Transverse colon (tissue), 3 donors: Measurements from ENCODE around the gene ACE.

Source experiments
- CTCF ChIP-seq, 5 experiments: fragments of 200-600 bp in 3 of 5; fragments of 450-650 bp in 2 of 5; sonication (generic) in 3 of 5; IDR thresholded peaks; 1 replicate in 2 of 5; 2 replicates in 3 of 5; pipeline ENCODE4 v1.5.1; 2016 to 2017; ENCODE audit warnings: antibody characterized with exemption in 5 of 5, inconsistent platforms in 3 of 5, mild to moderate bottlenecking in 2 of 5, moderate library complexity in 1 of 5
- POLR2A ChIP-seq: fragments of 450-650 bp; IDR thresholded peaks from one replicate; pipeline ENCODE4 v1.6.1; 2016; ENCODE audit warnings: antibody characterized with exemption, mild to moderate bottlenecking, moderate library complexity

DNA sequence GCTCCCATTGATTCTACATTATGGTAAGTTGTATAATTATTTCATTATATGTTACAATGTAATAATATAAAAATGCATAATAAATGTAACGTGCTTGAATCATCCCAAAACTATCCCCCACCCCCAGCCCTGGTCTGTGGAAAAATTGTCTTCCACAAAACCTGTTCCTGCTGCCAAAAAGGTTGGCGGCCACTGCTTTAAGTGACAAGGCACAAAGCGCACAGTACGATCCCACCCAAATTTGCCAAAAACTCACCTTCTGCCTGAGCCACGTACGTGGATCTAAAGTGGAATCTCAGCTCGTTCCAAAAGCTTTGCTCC is 45.3 kb upstream of the ACE start:
- no peak for TF ChIP-seq CTCF (IDR thresholded peaks at IDR 0.05)
- no peak for TF ChIP-seq POLR2A
